ENCODE measurements around the gene STAC.
"Not testable (repeated sequence)": the region's sequence is repeated elsewhere in the genome, so short reads cannot be mapped to it uniquely, and the experiment has no call there.

STAC gene

DNA sequence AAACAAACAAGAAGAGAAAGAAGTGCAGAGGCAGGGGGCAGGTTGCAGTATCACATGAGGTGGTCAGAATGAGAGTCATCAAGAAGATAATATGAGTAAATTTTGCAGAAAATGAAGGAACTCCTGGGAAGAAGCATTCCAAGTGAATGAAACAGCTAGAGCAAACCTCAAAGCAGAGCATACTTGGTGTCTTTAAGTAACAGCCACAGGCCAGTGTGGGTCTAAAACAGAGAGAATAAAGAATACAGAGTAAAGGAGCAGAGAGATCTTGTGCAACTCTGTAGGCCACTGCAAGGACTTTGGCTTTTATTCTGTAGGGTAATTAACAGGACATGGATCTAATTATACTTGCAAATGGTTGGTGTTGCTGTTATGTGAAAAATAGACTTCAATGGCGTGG is 81.3 kb downstream of the STAC start:
- DNase-seq (ENCODE audit: low read depth): peak; percentile 42
- no peak overlapping the region for H3K4me3 ChIP-seq (ENCODE audit: low read depth, low read length)

DNA sequence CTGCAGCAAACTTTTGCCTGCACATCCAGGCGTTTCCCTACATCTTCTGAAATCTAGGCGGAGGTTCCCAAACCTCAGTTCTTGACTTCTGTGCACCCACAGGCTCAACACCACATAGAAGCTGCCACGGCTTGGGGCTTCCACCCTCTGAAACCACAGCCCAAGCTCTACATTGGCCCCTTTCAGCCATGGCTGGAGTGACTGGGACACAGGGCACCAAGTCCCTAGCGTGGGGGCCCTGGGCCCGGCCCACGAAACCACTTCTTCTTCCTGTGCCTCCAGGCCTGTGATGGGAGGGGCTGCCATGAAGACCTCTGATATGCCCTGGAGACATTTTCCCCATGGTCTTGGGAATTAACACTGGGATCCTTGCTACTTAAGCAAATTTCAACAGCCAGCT is 91.7 kb downstream of the STAC start:
- not testable (repeated sequence) for DNase-seq (ENCODE audit: low read depth); H3K4me3 ChIP-seq (ENCODE audit: low read depth, low read length)

DNA sequence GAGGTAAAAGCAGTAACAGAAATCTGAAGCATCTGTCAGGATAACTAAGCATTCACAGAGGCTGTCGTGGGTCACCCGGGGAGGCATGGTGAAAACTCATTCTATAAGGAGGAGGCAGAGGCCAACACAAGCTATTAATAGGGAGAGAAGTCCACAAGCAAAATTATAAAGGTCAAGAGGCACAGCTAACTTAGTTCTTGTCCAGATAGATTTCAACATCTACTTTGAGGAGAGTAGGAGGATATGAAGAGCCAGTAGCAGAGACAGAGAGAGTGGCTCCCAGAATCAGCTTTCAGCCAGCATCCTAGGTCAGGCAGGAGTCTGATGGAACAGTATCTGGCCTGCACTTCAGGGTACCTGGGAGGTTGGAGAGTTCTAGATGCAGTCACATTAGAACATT is 95.3 kb downstream of the STAC start:
- H3K4me3 ChIP-seq (ENCODE audit: low read depth, low read length): no peak overlapping the region
- no peak for DNase-seq (ENCODE audit: low read depth)

DNA sequence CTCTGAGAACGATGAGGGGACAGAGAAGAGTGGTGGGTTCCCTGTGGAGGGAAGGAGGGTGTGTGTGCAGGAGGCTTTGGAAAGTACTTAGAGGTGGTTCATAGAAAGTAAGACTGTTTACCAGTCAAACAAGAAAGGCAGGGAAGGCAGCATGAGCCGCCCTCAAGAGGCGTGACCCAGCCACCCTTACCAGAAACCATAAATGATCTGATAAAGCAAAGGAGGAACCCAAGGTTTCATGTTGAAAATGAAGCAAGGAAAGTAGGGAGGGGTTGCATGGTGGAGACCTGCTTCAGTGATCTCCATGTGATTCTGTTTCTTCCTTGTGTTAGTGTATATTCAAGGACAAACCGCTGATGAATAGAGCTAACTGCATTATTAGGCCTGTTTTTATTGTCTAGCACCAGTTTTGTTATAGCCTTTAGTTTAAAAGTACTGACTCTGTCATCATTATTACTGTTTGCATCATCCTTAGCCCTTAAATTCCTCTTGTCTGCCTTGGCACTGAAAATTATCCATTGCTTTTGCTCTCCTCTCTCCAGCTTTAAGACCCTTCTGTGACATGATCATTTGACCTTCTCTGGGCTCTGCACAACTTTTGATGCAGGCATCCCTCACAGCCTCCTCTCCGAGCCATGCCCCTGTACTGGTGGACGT is 96.1 kb downstream of the STAC start:
- DNase-seq (ENCODE audit: low read depth): no peak
- no peak overlapping the region for H3K4me3 ChIP-seq (ENCODE audit: low read depth, low read length)

DNA sequence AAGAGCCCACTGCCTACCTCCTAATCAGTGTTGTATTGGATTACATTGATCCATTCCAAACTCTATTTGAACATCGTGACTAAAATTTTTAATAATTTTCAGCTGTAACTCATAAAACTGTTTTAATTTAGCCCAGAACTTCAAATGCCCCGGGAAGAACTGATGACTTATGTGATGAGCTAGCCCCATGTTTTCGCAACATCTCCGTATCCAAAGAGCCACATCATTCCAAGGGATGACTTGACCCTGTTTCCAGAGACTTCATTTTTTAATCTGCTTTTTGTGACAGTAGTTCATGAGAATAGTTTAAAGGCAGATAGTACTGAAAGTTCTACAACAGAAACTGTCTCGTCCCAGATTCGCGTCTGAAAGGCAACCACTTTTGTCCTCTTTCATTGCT is 97.4 kb downstream of the STAC start:
- DNase-seq (ENCODE audit: low read depth): peak; percentile 35

DNA sequence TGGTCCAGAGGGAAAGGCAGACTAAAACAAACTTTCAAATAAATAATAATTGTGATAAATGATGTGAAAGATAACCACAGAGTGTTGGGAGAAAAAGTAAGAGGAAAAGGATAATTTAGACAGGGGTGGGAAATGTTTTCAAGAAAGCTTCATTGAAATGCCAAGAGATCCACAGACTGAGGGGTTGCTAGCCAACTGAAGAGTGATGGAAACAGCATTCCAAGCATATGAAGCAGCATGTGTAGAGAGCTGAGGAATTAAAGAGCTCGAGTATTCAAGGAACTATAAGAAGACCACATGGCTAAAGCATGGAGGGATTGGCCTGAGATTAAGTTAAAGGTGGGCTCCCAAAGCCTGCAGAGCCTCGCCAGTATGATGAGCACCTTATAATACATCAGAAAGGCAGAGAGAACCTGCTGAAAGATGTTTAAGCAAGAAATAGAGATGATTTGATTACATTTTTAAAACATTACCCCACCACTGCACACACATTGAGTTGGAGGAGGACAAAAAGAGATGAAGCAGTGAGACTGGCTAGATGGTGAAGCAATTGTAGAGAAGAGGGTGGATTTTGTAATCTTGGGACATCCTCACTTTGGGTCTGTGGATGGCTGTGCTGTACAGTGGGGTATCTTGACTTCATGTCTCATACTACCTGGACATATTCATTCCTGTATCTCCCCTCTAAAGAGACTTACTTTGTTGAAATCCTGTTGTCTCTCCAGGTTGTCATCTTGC is 100.8 kb downstream of the STAC start:
- no peak for DNase-seq (ENCODE audit: low read depth)
- H3K4me3 ChIP-seq (ENCODE audit: low read depth, low read length): no peak overlapping the region

More for the DNA sequence above, 97.4 kb downstream of the STAC start:
- H3K4me3 ChIP-seq (ENCODE audit: low read depth, low read length): no peak overlapping the region

DNA sequence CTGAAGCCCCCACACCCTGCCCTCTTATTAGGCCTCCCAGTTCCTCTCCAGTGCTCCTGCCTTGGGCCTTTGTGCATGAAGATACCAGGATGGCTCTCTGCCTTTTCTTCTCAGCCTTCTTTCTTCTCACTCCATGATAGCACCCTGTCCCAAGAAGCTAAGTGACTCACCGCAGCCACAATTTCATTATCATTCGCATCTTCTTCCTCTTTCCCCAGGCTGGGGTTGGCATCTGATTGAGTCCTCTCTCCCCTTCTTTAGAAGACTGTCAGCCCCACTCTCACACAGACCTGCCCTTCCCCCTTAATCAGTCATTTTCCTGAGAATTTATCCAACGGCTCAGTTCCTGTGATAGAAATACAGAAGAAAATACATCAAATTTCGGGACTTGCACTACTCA is 102.0 kb downstream of the STAC start:
- DNase-seq (ENCODE audit: low read depth): no peak

DNA sequence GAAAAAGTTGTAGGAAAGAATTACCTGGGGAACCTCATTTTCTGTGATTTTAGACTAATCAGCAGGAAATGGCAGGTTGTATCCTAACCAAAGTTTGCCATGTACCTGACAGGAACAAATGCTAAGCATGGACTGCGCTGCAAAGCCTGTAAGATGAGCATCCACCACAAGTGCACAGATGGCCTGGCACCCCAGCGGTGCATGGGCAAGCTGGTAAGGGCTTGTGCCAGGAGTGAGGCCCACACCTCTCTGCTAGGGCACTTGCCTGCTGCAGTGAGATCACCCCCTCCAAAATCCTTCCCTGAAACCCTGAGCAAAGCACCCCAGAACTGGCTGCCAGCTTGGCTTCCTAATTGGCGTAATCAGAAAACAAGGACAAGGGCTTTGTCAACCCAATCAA is 102.6 kb downstream of the STAC start:
- DNase-seq (ENCODE audit: low read depth): no peak

More for the DNA sequence above, 102.0 kb downstream of the STAC start:
- no peak overlapping the region for H3K4me3 ChIP-seq (ENCODE audit: low read depth, low read length)

DNA sequence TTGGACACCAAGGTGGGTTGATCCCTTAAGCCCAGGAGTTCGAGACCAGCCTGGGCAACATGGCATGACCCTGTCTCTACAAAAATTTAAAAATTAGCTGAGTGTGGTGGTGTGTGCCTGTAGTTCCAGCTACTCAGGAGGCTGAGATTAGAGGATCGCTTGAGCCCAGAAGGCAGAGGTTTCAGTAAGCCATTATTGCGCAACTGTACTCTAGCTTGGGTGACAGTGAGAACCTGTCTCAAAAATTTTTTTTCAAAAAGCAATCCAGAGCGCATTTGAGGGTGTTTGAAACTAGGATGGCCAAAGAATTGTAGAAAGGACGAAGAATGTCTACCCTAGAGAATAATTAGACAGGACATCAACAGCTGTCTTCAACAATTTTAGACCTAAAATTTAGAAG is 103.4 kb downstream of the STAC start:
- no peak overlapping the region for H3K4me3 ChIP-seq (ENCODE audit: low read depth, low read length)
- no peak for DNase-seq (ENCODE audit: low read depth)

More for the DNA sequence above, 102.6 kb downstream of the STAC start:
- H3K4me3 ChIP-seq (ENCODE audit: low read depth, low read length): no peak overlapping the region

DNA sequence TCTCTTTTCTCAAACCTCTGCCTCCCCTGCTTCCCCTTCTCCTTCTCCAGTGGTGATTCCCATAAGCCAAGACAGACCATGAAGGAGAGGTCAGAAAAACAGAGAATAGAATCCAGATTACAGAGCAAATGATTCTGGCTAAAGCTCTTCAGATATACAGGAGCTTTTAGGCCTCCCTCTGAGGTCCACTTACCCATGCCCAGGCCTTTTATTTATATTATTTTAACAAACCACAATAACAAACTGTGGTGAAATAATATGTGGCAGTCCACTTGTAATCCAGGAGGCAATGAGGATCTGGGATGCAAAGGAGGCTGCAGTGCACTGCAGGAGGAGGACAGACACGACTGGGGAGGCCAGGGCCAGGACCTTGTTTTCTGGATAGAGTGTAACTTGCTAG is 104.1 kb downstream of the STAC start:
- no peak overlapping the region for H3K4me3 ChIP-seq (ENCODE audit: low read depth, low read length)
- DNase-seq (ENCODE audit: low read depth): no peak

DNA sequence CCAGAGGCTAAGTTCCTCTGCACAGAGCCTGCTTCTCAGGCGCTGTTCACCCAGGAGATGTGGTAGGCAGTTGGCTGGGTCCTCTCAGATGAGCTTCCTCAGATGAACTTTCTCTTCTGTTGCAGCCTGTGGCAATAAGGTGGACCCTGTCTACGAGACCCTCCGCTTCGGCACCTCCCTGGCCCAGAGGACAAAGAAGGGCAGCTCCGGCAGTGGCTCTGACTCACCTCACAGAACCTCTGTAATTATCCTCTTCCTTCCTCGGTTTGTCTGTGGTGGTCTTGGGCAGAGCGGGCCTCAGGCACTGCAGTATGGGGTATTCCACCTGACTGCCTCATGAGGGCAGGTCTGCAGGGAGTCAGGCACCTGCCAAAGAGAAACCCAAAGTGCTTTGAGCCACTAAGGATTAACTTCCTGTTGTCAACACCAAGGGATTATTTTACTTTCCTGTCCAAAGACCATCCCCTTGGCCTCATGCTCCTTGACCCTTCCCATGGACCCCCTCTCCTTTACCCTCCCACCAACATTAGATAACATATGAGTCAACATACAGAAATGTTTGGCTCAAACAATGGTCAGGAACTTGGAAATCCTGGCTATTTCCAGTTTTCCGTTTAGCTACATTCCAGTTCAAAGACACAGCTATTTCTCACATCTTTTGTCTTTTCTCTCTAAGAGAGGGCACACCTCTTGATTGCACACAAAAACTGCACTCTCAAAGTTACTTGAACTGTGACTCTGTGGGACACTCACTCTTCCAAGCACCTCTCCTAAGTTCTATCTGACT is 105.9 kb downstream of the STAC start:
- H3K4me3 ChIP-seq (ENCODE audit: low read depth, low read length): no peak overlapping the region

DNA sequence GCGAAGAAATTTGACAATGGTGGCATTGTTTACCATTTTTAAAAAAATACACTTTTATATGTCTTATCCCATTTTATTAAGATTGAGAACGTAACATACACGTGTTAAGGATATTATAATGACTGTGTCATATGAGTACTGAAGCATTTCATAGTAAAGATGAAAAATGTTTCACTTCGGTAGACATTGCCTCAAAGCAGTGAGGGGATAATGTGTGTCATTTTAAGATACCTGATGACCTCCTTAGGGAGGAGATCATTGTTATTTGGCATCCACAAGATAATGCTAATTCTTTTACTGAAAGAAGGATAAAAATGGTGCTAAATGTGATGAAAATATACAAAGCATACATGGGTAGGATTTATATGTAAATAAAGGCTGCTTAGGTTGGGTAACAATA is 107.3 kb downstream of the STAC start:
- H3K4me3 ChIP-seq (ENCODE audit: low read depth, low read length): no peak overlapping the region
- no peak for DNase-seq (ENCODE audit: low read depth)

More for the DNA sequence above, 105.9 kb downstream of the STAC start:
- DNase-seq (ENCODE audit: low read depth): no peak

DNA sequence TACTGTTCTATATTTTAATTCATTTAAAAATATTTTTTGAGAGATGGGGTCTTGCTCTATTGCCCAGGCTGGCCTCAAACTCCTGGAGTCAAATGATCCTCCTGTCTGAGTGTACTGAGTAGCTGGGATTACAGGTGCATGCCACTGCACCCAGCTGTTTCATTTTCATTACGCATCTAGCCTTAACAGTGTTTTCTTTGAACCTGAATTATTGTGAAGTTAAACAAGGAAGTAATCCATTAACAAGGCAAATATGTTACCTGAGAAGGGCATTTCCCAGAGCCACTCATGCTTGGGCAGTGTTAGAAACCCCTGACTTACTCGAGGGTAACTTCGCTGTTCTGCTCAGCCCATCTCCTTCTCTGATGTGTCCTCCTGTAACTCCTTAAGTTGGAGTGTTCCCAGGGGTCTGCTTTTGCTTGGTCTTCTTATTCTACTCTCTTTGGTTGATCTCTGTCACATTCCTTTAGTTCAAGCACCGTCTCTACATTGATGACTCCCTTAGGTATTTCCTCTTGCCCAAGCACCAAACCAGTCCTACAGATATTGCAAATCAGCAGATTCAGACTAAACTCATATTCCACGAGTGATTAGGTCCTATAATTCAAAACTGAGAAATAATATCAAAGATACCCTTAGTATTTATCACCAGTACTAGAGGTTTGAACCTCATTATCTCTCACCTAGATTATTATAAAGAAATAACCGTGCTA is 107.9 kb downstream of the STAC start:
- no peak for DNase-seq (ENCODE audit: low read depth)
- no peak overlapping the region for H3K4me3 ChIP-seq (ENCODE audit: low read depth, low read length)

DNA sequence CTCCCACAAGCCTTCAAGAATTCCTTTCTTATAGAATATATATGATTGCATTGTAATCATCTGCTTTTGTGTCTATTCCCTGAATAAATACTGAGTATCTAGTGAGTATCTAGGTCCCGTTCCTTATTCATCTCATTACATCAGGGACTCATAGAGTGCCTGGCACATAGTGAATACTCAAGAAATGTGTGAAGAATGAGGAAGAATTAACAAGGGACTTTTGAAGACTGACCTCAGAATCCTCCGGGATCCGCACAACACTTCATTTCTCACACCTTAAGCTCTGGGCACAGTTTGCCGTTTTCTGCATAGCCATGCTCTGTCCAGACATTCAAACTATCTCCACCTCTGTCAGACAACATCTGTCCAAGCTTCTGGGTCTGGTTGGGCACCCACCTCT is 108.8 kb downstream of the STAC start:
- H3K4me3 ChIP-seq (ENCODE audit: low read depth, low read length): no peak overlapping the region
- DNase-seq (ENCODE audit: low read depth): no peak

DNA sequence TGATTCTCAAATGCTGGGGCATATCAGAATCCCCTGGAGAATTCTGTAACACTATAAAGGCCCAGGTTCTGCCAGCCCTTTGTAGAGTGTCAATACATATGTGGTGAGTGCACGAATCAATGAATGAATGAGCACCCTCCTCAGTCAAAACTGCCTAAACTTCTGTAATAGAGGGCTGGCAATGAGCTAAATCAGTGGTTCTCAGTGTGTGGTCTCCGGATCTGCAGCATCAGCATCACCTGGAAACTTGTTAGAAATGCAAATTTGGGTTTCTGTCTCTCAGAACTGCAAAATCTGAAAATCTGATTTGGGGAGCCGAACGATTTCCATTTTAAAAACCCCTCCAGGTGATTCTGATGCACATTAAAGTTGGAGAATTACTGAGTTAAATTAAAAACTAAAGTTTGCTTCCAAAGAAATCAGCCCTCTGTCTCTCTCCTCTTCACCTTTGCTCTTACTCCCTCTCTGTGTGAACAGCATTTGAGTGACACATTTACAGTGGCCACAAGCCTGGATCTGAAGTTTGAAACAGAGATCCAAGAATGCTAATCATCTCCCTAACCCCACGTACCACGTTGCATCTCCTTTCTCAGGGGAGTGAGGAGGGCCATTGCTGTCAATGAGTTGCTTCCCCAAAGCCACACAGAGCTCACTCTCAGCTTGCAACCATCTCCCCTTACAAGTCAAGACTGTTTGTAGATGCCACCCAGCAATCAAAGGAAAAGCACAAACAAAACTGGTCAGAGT is 109.5 kb downstream of the STAC start:
- DNase-seq (ENCODE audit: low read depth): no peak
- no peak overlapping the region for H3K4me3 ChIP-seq (ENCODE audit: low read depth, low read length)

DNA sequence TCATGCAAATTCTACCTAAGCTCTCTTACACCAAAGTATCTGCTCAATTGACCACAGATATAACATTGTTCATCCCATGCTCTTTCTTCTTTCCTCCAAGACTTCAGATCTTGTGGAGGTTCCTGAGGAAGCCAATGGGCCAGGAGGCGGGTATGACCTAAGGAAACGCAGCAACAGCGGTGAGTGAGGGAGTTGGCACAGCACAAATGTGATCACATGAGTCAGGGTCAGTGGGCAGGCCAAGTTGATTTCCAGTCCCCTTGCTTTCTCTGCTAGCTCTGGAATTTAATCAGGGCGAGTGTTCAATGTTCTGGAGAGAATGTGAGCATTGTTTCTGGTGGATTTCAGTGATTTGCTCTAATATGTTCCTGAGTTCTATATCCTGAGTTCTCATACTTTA is 112.7 kb downstream of the STAC start:
- no peak overlapping the region for H3K4me3 ChIP-seq (ENCODE audit: low read depth, low read length)
- DNase-seq (ENCODE audit: low read depth): no peak

DNA sequence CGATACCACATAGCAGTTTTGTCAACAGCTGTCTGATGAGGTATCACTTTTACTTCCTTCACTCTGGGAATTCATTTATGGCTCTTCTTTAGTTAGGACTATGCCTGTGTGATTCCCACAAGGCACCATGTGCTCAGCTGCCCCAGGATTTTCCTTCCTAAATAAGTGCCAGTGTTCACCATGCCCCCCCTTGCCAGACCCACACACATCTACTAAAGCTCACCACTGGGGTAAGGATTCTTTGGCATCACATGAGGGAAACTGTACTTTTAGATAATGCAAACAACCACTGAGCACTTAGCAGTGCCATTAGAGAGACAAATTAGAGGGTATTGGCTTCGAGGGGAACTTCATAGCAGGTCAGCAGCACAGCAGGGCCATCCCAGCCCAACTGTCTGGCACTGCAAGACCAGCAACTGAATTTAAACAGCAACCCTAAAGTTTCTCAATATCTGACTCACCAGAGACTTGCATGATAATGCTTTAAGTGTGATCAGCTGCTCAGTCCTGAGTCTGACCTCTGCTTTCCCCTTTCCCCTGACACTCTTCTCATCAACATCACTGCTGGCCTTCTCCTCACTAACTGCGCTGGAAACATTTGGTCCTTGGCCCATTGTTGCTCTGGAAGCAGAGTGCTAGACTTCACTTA is 114.3 kb downstream of the STAC start:
- peak; percentile 76 for DNase-seq (ENCODE audit: low read depth)
- H3K4me3 ChIP-seq (ENCODE audit: low read depth, low read length): no peak overlapping the region

DNA sequence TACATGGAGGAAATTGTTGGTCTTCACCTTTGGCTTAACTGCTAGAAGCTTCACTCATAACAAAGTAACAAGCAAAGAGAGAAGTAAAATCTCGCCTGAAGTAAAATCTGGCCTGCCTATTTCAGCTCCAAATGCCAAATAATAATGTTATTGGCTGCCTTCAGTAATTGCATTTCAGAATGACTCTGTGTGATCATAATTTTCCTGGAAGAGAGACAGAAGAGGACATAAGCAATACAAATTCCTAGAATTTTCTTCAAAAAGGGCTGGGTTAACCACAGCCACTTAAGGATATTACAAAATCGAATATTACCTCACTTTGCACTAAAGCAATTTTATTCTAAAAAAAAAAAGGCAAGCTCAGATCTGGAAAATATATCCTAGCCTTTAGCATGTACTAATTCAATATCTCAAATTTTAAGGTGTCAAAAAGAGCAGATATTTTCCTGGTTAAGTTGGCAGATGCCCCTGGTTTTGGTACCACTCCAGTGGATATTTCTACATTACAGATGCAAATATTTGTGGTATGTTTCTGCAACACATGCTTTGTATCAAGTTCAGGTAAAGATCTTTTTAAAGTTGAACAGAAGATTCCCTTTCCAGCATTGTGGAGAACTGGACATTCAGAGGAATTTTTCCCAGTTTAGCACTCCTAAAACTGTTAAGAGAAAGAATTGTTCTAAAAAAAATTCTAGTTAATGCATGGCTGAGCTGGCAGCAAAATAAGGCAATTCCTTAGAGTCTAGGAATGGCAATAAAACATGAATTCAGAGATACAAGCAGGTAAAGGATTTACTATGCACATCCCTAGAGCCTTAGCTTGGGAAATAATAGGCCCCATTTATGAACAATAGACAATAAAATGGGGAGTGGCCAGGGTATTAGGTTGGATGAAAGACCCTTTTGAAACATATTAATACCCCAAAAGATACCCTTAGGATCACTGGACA is 116.7 kb downstream of the STAC start:
- DNase-seq (ENCODE audit: low read depth): no peak
- H3K4me3 ChIP-seq (ENCODE audit: low read depth, low read length): no peak overlapping the region

Data from skeletal muscle cell (primary cell).